A673 (cell line): ENCODE data around the gene ATRNL1. TPM values are rescaled to one million over a fixed set of nuclear protein-coding genes. Genes with fewer than 3 reads are reported as not detected.

Source experiments
- BruUV-seq: library from RNA; stranded (reverse); fragments of 400-500 nt; replicated peaks from 2 replicates; lab custom pipeline; 2021; lab: Mats Ljungman, UMichigan
- CTCF ChIA-PET: fragments of 300-600 bp; sonication (Branson Sonifier 250); formaldehyde crosslinking; loops from one replicate; lab custom pipeline; 2022; ENCODE audit warnings: antibody characterized with exemption; lab: Charles Lee
- POLR2A ChIA-PET: fragments of 300-600 bp; sonication (Branson Sonifier 250); formaldehyde crosslinking; loops from one replicate; lab custom pipeline; 2022; ENCODE audit warnings: antibody characterized with exemption; ENCODE audit not compliant: low non-redundant PET; lab: Charles Lee
- DNase-seq: peaks from one replicate; pipeline ENCODE4 v3.0.0-alpha.2; 2015; ENCODE audit warnings: low spot score
- H3K27ac ChIP-seq: fragments of 200-600 bp; sonication (generic); 2 replicates; pipeline ENCODE4 v1.5.1; 2016; ENCODE audit warnings: mixed run types, low read depth, mild to moderate bottlenecking, mixed read lengths, antibody characterized with exemption, low read length; ENCODE audit not compliant: poor library complexity, severe bottlenecking
- H3K27me3 ChIP-seq: fragments of 200-600 bp; sonication (generic); replicated peaks from 2 replicates; pipeline ENCODE4 v1.6.1; 2017; ENCODE audit warnings: mixed run types, low read depth, mild to moderate bottlenecking, mixed read lengths, antibody characterized with exemption, low read length; ENCODE audit not compliant: insufficient read depth, poor library complexity
- H3K36me3 ChIP-seq: fragments of 200-600 bp; sonication (generic); 2 replicates; pipeline ENCODE4 v1.6.1; 2016; ENCODE audit warnings: mixed run types, mild to moderate bottlenecking, mixed read lengths, antibody characterized with exemption, low read length; ENCODE audit not compliant: insufficient read depth, poor library complexity, severe bottlenecking
- H3K4me1 ChIP-seq: fragments of 200-600 bp; sonication (generic); 2 replicates; pipeline ENCODE4 v1.6.1; 2017; ENCODE audit warnings: mixed run types, mild to moderate bottlenecking, mixed read lengths, antibody characterized with exemption, low read length; ENCODE audit not compliant: insufficient read depth, poor library complexity, severe bottlenecking
- H3K4me3 ChIP-seq: fragments of 200-600 bp; sonication (generic); 2 replicates; pipeline ENCODE4 v1.5.1; 2016; ENCODE audit warnings: low read depth, mixed run types, mild to moderate bottlenecking, mixed read lengths, low read length; ENCODE audit not compliant: poor library complexity, severe bottlenecking
- H3K9me3 ChIP-seq: fragments of 200-600 bp; sonication (generic); 2 replicates; pipeline ENCODE4 v1.6.1; 2016; ENCODE audit warnings: mixed run types, low read depth, mild to moderate bottlenecking, mixed read lengths, antibody characterized with exemption, low read length; ENCODE audit not compliant: poor library complexity, severe bottlenecking
- CTCF ChIP-seq: fragments of 300-800, 200-600 bp; sonication (generic); conservative IDR thresholded peaks from 2 replicates; pipeline ENCODE4 v1.5.1; 2017; ENCODE audit warnings: low read depth, mild to moderate bottlenecking, antibody characterized with exemption, low read length, moderate library complexity, mixed read lengths
- EZH2 ChIP-seq: fragments of 200-600 bp; sonication (generic); IDR thresholded peaks from 2 replicates; pipeline ENCODE4 v1.6.1; 2017; ENCODE audit warnings: borderline replicate concordance, low read depth, mild to moderate bottlenecking, mixed read lengths, antibody characterized with exemption, low read length; ENCODE audit not compliant: poor library complexity, severe bottlenecking
- intact Hi-C: fragments of 100-400 bp; cut with micrococcal nuclease; formaldehyde crosslinking; loops from one replicate; pipeline ENCODE4 v1.10.0; 2022; ENCODE audit not compliant: unreplicated experiment
- total RNA-seq: library from RNA; stranded (reverse); gene quantifications from 2 replicates; pipeline ENCODE4 v1.2.3, GENCODE V29; 2021

ATRNL1 gene
- total RNA-seq, 1 experiment from 2014 or later = 3.0 TPM

GRCh38 chr10:115830265-115830970, 737.3 kb downstream of the ATRNL1 start:
- TF ChIP-seq CTCF (no peak), EZH2 (no peak)
- POLR2A ChIA-PET = no interaction called here
- no peaks in the 10 kb centered on the region for H3K9me3 ChIP-seq
- no peaks in the 10 kb centered on the region for H3K36me3 ChIP-seq
- CTCF ChIA-PET = no interaction called here
- no peak overlapping the region for H3K27ac ChIP-seq
- H3K4me3 ChIP-seq = no peak overlapping the region
- DNase-seq = no peak
- BruUV-seq = no TSS peak
- H3K4me1 ChIP-seq = no peaks in the 10 kb centered on the region
- intact Hi-C loops = no loop called here
- no peaks in the 10 kb centered on the region for H3K27me3 ChIP-seq

- CTCF ChIA-PET = no interaction called here
- no TSS peak for BruUV-seq
- DNase-seq = no peak
- Histone ChIP-seq H3K27ac (no peak overlapping the region), H3K27me3 (no peaks in the 10 kb centered on the region), H3K4me3 (no peak overlapping the region), H3K9me3 (no peaks in the 10 kb centered on the region), H3K36me3 (no peaks in the 10 kb centered on the region), H3K4me1 (no peaks in the 10 kb centered on the region)
- intact Hi-C loops = no loop called here
- no peak for TF ChIP-seq CTCF
- TF ChIP-seq EZH2 = no peak
- POLR2A ChIA-PET = no interaction called here
Observed at GRCh38 chr10:115831016-115831415, 737.9 kb downstream of the ATRNL1 start.

DNA sequence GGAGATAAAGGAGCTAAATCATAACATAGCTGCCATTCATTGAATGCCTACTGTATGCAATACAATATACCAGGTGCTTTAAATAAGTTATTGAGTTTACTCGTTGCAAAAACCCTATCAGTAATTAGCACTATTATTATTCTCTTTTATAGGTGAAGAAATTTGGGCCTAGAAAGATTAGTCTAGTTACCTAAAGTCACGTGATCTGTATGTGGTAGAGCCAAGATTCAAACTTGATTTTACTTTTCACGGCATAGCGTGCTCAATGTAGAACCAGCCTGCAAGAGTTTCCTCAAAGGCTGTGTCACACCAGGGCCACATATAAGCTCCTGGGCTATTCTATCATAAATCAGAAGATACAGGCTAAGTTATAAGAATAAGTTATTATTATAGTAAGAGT, 740.0 kb downstream of the ATRNL1 start:
- Histone ChIP-seq H3K4me3 (no peak overlapping the region), H3K9me3 (no peaks in the 10 kb centered on the region), H3K4me1 (no peaks in the 10 kb centered on the region), H3K36me3 (no peaks in the 10 kb centered on the region), H3K27ac (no peak overlapping the region), H3K27me3 (peaks cover 6% of the 10 kb centered on the region)
- no TSS peak for BruUV-seq
- ChIA-PET POLR2A (no interaction called here), CTCF (no interaction called here)
- no peak for DNase-seq
- intact Hi-C loops = no loop called here
- TF ChIP-seq EZH2 (no peak), CTCF (no peak)
